ENCODE data around the gene MEGF9.

DNA sequence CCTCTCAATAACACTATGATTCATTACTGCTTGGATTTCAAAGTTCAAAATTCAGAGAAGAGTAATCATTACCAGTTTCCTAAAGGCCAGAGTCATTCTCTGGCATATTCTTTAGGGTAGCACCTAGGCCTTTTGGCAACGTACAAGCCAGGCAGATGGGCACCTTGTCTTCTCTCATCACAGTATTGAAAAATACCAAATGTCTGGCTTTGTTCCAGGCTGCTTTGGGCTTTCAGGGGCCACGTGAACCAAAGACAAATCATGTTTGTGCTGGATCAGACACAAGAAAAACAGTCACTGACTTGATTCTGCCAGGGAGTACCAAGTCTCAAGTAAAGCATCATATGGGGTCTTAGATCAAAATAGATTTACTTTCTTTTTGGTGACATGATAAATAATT lies 15.5 kb downstream of the MEGF9 start:
- TF ChIP-seq, protein P1, sequence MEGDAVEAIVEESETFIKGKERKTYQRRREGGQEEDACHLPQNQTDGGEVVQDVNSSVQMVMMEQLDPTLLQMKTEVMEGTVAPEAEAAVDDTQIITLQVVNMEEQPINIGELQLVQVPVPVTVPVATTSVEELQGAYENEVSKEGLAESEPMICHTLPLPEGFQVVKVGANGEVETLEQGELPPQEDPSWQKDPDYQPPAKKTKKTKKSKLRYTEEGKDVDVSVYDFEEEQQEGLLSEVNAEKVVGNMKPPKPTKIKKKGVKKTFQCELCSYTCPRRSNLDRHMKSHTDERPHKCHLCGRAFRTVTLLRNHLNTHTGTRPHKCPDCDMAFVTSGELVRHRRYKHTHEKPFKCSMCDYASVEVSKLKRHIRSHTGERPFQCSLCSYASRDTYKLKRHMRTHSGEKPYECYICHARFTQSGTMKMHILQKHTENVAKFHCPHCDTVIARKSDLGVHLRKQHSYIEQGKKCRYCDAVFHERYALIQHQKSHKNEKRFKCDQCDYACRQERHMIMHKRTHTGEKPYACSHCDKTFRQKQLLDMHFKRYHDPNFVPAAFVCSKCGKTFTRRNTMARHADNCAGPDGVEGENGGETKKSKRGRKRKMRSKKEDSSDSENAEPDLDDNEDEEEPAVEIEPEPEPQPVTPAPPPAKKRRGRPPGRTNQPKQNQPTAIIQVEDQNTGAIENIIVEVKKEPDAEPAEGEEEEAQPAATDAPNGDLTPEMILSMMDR (conservative IDR thresholded peaks at IDR 0.05; ENCODE audit: low read depth, low read length), result no peak
- TF ChIP-seq EZH2 (IDR thresholded peaks at IDR 0.05; ENCODE audit: borderline replicate concordance, low read depth, low read length, poor library complexity, severe bottlenecking), result no peak
